ENCODE data around the gene ALDH1L1.

Gene ALDH1L1

GRCh38 chr3:126126286-126126685 lies 54.1 kb downstream of the ALDH1L1 start:
- no peak for DNase-seq
- no peaks in the 10 kb centered on the region for H3K4me1 ChIP-seq (ENCODE audit: low read length)
- no peaks in the 10 kb centered on the region for H3K9me3 ChIP-seq (replicated peaks; ENCODE audit: insufficient read depth, low read length)
- no peaks in the 10 kb centered on the region for H3K9me2 ChIP-seq (replicated peaks; ENCODE audit: insufficient read depth, low read length)
- no peak overlapping the region for H3K9ac ChIP-seq (ENCODE audit: low read length)
- no peaks in the 10 kb centered on the region for H3K36me3 ChIP-seq (replicated peaks; ENCODE audit: insufficient read depth, low read length)
- H3K27me3 ChIP-seq (replicated peaks; ENCODE audit: insufficient read depth, low read length): peaks cover 5% of the 10 kb centered on the region; the same call in 1 of the 2 replicates
- no peak overlapping the region for H2AFZ ChIP-seq (ENCODE audit: low read length)
- no peak overlapping the region for H3K27ac ChIP-seq (ENCODE audit: low read length)
- H3K4me3 ChIP-seq (ENCODE audit: low read length): no peak overlapping the region
- H4K20me1 ChIP-seq (ENCODE audit: insufficient read depth, low read length): no peaks in the 10 kb centered on the region
- H3K79me2 ChIP-seq (ENCODE audit: low read length): no peaks in the 10 kb centered on the region
- H3F3A ChIP-seq (ENCODE audit: insufficient read depth, low read length): no peaks in the 10 kb centered on the region
- TF ChIP-seq CTCF (IDR thresholded peaks at IDR 0.05; ENCODE audit: low read length): no peak
- TF ChIP-seq EZH2phosphoT487 (IDR thresholded peaks at IDR 0.05; ENCODE audit: low read length): no peak
- no peak for TF ChIP-seq EZH2 (optimal IDR thresholded peaks at IDR 0.05; ENCODE audit: low read depth, low read length)
- H3K4me2 ChIP-seq (ENCODE audit: low read depth, low read length): no peak overlapping the region

GRCh38 chr3:126125781-126126251 lies 54.6 kb downstream of the ALDH1L1 start:
- H3K9me3 ChIP-seq (replicated peaks; ENCODE audit: insufficient read depth, low read length): no peaks in the 10 kb centered on the region
- no peak for DNase-seq
- no peak overlapping the region for H3K4me2 ChIP-seq (ENCODE audit: low read depth, low read length)
- H3K9me2 ChIP-seq (replicated peaks; ENCODE audit: insufficient read depth, low read length): no peaks in the 10 kb centered on the region
- no peaks in the 10 kb centered on the region for H3F3A ChIP-seq (ENCODE audit: insufficient read depth, low read length)
- H3K9ac ChIP-seq (ENCODE audit: low read length): no peak overlapping the region
- peaks cover 5% of the 10 kb centered on the region; the same call in 1 of the 2 replicates for H3K27me3 ChIP-seq (replicated peaks; ENCODE audit: insufficient read depth, low read length)
- no peaks in the 10 kb centered on the region for H3K4me1 ChIP-seq (ENCODE audit: low read length)
- no peak overlapping the region for H3K27ac ChIP-seq (ENCODE audit: low read length)
- no peak overlapping the region for H2AFZ ChIP-seq (ENCODE audit: low read length)
- TF ChIP-seq CTCF (IDR thresholded peaks at IDR 0.05; ENCODE audit: low read length) (no peak), EZH2phosphoT487 (IDR thresholded peaks at IDR 0.05; ENCODE audit: low read length) (no peak), EZH2 (optimal IDR thresholded peaks at IDR 0.05; ENCODE audit: low read depth, low read length) (no peak)
- H3K4me3 ChIP-seq (ENCODE audit: low read length): no peak overlapping the region
- no peaks in the 10 kb centered on the region for H3K36me3 ChIP-seq (replicated peaks; ENCODE audit: insufficient read depth, low read length)
- H3K79me2 ChIP-seq (ENCODE audit: low read length): no peaks in the 10 kb centered on the region
- no peaks in the 10 kb centered on the region for H4K20me1 ChIP-seq (ENCODE audit: insufficient read depth, low read length)

- Histone ChIP-seq H3K9me2 (replicated peaks; ENCODE audit: insufficient read depth, low read length) (no peaks in the 10 kb centered on the region), H3K4me3 (ENCODE audit: low read length) (no peak overlapping the region), H3K79me2 (ENCODE audit: low read length) (no peaks in the 10 kb centered on the region), H3K9me3 (replicated peaks; ENCODE audit: insufficient read depth, low read length) (no peaks in the 10 kb centered on the region), H3K36me3 (replicated peaks; ENCODE audit: insufficient read depth, low read length) (no peaks in the 10 kb centered on the region), H4K20me1 (ENCODE audit: insufficient read depth, low read length) (no peaks in the 10 kb centered on the region), H2AFZ (ENCODE audit: low read length) (no peak overlapping the region), H3K4me1 (ENCODE audit: low read length) (no peaks in the 10 kb centered on the region), H3K4me2 (ENCODE audit: low read depth, low read length) (no peak overlapping the region), H3K9ac (ENCODE audit: low read length) (no peak overlapping the region), H3F3A (ENCODE audit: insufficient read depth, low read length) (no peaks in the 10 kb centered on the region), H3K27ac (ENCODE audit: low read length) (no peak overlapping the region), H3K27me3 (replicated peaks; ENCODE audit: insufficient read depth, low read length) (peaks cover 5% of the 10 kb centered on the region; the same call in 1 of the 2 replicates)
- TF ChIP-seq EZH2phosphoT487 (IDR thresholded peaks at IDR 0.05; ENCODE audit: low read length) (no peak), CTCF (IDR thresholded peaks at IDR 0.05; ENCODE audit: low read length) (no peak)
- no peak for DNase-seq
Measured at GRCh38 chr3:126125341-126125740, 55.0 kb downstream of the ALDH1L1 start.
